Esophagus muscularis mucosa (tissue), 4 donors: Measurements from ENCODE around the gene AHCYL2. TPM values are rescaled to one million over a fixed set of nuclear protein-coding genes. Genes with fewer than 3 reads are reported as not detected.

Source experiments
- DNase-seq: peaks from one replicate; pipeline ENCODE4 v3.0.0-alpha.2; 2017; ENCODE audit errors: extremely low spot score
- H3K27ac ChIP-seq, 4 donors: fragments of 200-600 bp; sonication (generic); replicated peaks in 1 of 4; 1 replicate in 3 of 4; 2 replicates in 1 of 4; pipeline ENCODE4 v1.5.1; 2016 to 2019; ENCODE audit warnings: mild to moderate bottlenecking in 1 of 4
- H3K27me3 ChIP-seq, 4 donors: fragments of 200-600 bp; sonication (generic); one replicate each; pipeline versions ENCODE4 v1.5.1 to v1.6.0; 2016 to 2019
- H3K36me3 ChIP-seq, 4 donors: fragments of 200-600 bp; sonication (generic); one replicate each; pipeline ENCODE4 v1.5.1; 2016 to 2019
- H3K4me1 ChIP-seq, 4 donors: fragments of 200-600 bp; sonication (generic); one replicate each; pipeline ENCODE4 v1.5.1; 2016 to 2019
- H3K4me3 ChIP-seq, 4 donors: fragments of 200-600 bp; sonication (generic); 1 replicate in 2 of 4; 2 replicates in 2 of 4; pipeline ENCODE4 v1.5.1; 2016 to 2019; ENCODE audit warnings: mild to moderate bottlenecking in 4 of 4, moderate library complexity in 1 of 4
- H3K9me3 ChIP-seq, 4 donors: fragments of 200-600 bp; sonication (generic); 1 replicate in 3 of 4; 2 replicates in 1 of 4; pipeline ENCODE4 v1.5.1; 2016 to 2019
- EP300 ChIP-seq: sonication (generic); formaldehyde crosslinking; IDR thresholded peaks from one replicate; pipeline ENCODE4 v1.6.1; 2017; ENCODE audit warnings: antibody characterized with exemption
- POLR2A ChIP-seq: fragments of 450-650 bp; IDR thresholded peaks from one replicate; pipeline ENCODE4 v1.6.1; 2017; ENCODE audit warnings: antibody characterized with exemption, moderate library complexity, mild to moderate bottlenecking, low read depth
- POLR2AphosphoS5 ChIP-seq, 2 donors: sonication (generic); formaldehyde crosslinking; IDR thresholded peaks; one replicate each; pipeline ENCODE4 v1.6.1; 2017; ENCODE audit warnings: antibody characterized with exemption in 2 of 2
- WGBS: methylation state at CpG from one replicate; pipeline ENCODE4 v1.1.5; 2018; 5-methylcytosine and 5-hydroxymethylcytosine counted together
- intact Hi-C: fragments of 100-400 bp; cut with DNase I; formaldehyde crosslinking; loops from one replicate; pipeline ENCODE4 v1.15.1; 2023
- total RNA-seq, 4 donors: library from RNA; depleted of rRNA; stranded (reverse); fragments of >200 nt; gene quantifications; one replicate each; pipeline versions ENCODE4 v1.1.0 to v1.2.1, GENCODE V29; 2016
- TF ChIP-seq, protein P1 (sequence below), 3 experiments: fragments of 200-600 bp in 2 of 3; fragments of 450-650 bp in 1 of 3; sonication (generic) in 2 of 3; IDR thresholded peaks; one replicate each; pipeline ENCODE4 v1.5.1; 2017 to 2019; ENCODE audit warnings: antibody characterized with exemption in 3 of 3, mild to moderate bottlenecking in 2 of 3, moderate library complexity in 1 of 3

The AHCYL2 gene
- total RNA-seq, 4 donors from 2014 or later = 9.7 to 14.2 (median 11.9) TPM

DNA sequence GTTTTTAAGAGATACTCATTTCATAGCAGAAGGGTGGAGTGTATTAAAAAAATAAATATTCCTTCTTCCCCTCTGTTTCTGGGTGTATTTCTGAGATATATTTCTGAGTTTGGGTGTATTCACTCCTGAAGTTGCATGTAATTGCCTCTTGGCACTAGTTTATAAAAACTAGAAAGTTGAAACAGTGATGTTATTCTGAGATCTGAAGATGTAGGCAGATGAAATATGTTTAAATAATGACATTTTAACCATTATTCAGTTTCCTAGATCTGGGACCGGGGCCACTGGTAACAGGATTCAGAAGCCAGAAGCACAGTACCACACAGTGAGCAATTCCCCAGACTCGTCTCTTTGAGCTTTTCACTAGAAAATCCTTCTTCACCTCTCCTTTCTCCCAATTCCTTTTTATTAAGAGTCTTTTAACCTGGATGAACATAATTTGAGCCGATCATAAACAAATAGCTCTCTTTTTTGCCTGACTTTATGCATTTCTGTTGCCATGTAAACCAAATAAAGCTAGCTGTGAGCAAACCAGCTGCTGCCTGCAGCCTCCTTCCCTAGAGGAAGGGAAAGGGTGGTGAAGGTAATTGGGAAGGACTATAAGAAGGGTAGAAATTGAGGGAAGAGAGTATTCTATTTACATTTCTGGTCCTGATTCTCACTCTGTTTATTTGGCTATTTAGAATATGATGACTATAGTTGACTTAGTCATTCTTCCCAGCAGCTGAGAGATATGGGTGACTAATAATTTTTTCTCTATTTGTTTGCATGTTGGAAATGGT is 107.6 kb downstream of the AHCYL2 start:
- DNase-seq = no peak
- no peak overlapping the region for H3K27ac ChIP-seq

DNA sequence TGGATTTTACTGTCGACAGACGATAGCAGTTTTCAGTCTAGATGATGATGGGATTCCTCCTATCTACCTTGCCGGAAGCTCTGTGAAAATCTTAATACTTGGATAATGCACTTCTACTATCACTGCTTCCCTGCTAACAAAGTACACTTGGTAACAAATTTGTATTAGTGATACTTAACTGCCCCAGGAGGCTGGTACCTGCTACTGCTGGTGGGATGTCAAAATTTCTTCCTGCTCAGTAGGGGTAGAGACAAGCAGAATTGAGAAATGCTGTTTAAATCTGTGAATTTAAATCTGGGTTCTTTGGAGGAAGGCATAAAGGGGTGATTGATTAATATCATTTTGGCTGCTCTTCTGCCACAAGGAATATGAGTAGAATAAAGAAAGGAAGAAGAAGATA is 109.6 kb downstream of the AHCYL2 start:
- no peak for DNase-seq
- Histone ChIP-seq H3K27me3 (no peaks in the 10 kb centered on the region), H3K4me1 (peaks cover 0 to 16% (median 11%) of the 10 kb centered on the region in 4 donors), H3K9me3 (no peaks in the 10 kb centered on the region), H3K4me3 (no peak overlapping the region), H3K36me3 (no peaks in the 10 kb centered on the region), H3K27ac (no peak overlapping the region)
- 97% methylated on average over 3 of the region's 3 CpGs for WGBS
- intact Hi-C loops = no loop called here
- TF ChIP-seq, protein P1, sequence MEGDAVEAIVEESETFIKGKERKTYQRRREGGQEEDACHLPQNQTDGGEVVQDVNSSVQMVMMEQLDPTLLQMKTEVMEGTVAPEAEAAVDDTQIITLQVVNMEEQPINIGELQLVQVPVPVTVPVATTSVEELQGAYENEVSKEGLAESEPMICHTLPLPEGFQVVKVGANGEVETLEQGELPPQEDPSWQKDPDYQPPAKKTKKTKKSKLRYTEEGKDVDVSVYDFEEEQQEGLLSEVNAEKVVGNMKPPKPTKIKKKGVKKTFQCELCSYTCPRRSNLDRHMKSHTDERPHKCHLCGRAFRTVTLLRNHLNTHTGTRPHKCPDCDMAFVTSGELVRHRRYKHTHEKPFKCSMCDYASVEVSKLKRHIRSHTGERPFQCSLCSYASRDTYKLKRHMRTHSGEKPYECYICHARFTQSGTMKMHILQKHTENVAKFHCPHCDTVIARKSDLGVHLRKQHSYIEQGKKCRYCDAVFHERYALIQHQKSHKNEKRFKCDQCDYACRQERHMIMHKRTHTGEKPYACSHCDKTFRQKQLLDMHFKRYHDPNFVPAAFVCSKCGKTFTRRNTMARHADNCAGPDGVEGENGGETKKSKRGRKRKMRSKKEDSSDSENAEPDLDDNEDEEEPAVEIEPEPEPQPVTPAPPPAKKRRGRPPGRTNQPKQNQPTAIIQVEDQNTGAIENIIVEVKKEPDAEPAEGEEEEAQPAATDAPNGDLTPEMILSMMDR (IDR thresholded peaks at IDR 0.05) = no peak
- TF ChIP-seq POLR2AphosphoS5 (IDR thresholded peaks at IDR 0.05) (no peak), POLR2A (no peak), EP300 (no peak)

More for the DNA sequence above, 107.6 kb downstream of the AHCYL2 start:
- Histone ChIP-seq H3K9me3 (no peaks in the 10 kb centered on the region), H3K36me3 (no peaks in the 10 kb centered on the region), H3K27me3 (no peaks in the 10 kb centered on the region), H3K4me1 (peaks cover 0 to 16% (median 11%) of the 10 kb centered on the region in 4 donors), H3K4me3 (no peak overlapping the region)
- intact Hi-C loops = no loop called here
- 36% methylated on average over 3 of the region's 3 CpGs for WGBS
- no peak for TF ChIP-seq POLR2A
- TF ChIP-seq, protein P1 (IDR thresholded peaks at IDR 0.05) = no peak
- TF ChIP-seq EP300 = no peak
- TF ChIP-seq POLR2AphosphoS5 (IDR thresholded peaks at IDR 0.05) = no peak

DNA sequence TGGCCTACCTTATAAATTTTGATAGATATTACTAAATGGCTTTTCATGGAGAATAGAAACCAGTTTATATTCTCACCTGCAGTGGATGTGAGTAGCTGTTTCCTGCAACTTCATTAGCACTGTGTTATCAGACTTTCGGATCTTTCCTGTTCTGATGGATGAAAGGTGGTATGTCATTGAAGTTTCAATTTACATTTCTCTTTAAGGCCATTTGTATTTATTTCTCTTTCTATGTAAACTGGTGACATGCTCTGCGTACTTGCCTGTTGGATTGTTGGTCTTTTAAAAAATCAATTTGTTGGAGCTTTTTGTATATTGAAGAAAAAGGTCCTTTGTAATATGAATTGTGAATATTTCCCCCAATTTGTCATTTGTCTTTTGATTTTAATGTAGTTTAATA is 113.6 kb downstream of the AHCYL2 start:
- H3K27me3 ChIP-seq = no peaks in the 10 kb centered on the region
- WGBS = 96% methylated on average over 2 of the region's 2 CpGs

DNA sequence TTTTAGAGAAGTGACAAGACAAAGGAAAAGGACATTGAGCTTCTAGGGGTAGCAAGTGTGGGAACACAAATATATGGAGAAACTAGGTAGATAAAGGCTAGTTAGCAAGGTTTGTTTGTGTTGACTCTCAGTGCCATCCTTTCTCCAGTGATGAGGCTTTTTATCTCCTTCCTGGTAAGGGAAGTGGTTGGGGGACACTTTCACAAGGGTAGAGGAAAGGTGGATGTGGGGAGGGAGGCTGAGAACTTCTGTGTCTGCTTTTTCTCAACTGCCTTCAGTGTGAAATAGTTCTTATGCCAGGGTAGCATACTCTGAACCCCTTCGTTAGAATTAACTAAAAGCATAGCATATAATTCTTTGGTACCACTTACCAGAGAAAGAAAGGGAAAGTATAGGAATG is 116.4 kb downstream of the AHCYL2 start:
- Histone ChIP-seq H3K27me3 (no peaks in the 10 kb centered on the region), H3K9me3 (no peaks in the 10 kb centered on the region), H3K36me3 (no peaks in the 10 kb centered on the region), H3K27ac (no peak overlapping the region), H3K4me1 (peaks cover 0 to 6% (median 2%) of the 10 kb centered on the region in 4 donors), H3K4me3 (no peak overlapping the region)
- DNase-seq = no peak
- TF ChIP-seq, protein P1 (IDR thresholded peaks at IDR 0.05) = no peak
- TF ChIP-seq EP300 = no peak
- TF ChIP-seq POLR2A = no peak
- no peak for TF ChIP-seq POLR2AphosphoS5 (IDR thresholded peaks at IDR 0.05)
- WGBS = 77% methylated on average over 1 of the region's 1 CpG
- intact Hi-C loops = loop anchor here (5.0 kb wide), 1 partner anchor 36 kb away; no protein-coding TSS in a partner anchor

More for the DNA sequence above, 113.6 kb downstream of the AHCYL2 start:
- intact Hi-C loops = no loop called here
- H3K4me3 ChIP-seq = no peak overlapping the region
- H3K9me3 ChIP-seq = no peaks in the 10 kb centered on the region
- H3K27ac ChIP-seq = no peak overlapping the region
- peaks cover 0 to 4% (median 2%) of the 10 kb centered on the region in 4 donors for H3K4me1 ChIP-seq
- H3K36me3 ChIP-seq = no peaks in the 10 kb centered on the region
- DNase-seq = no peak
- TF ChIP-seq POLR2A (no peak), EP300 (no peak), POLR2AphosphoS5 (IDR thresholded peaks at IDR 0.05) (no peak)
- TF ChIP-seq, protein P1 (IDR thresholded peaks at IDR 0.05) = no peak
